IPS DF 19.7 (cell line): ENCODE data around the gene ITPR2.

ENCODE experiments used
- DNase-seq: peaks from one replicate; pipeline ENCODE4 v3.0.0-alpha.2; 2013; ENCODE audit warnings: low read depth, low spot score

Gene ITPR2

GRCh38 chr12:26573225-26573909 is 259.6 kb downstream of the ITPR2 start:
- no peak for DNase-seq

GRCh38 chr12:26572137-26572536 is 260.9 kb downstream of the ITPR2 start:
- no peak for DNase-seq

- DNase-seq = no peak
Observed at GRCh38 chr12:26571560-26571959, 261.4 kb downstream of the ITPR2 start.

- no peak for DNase-seq
Observed at GRCh38 chr12:26567126-26567525, 265.9 kb downstream of the ITPR2 start.

GRCh38 chr12:26566675-26567074 is 266.3 kb downstream of the ITPR2 start:
- no peak for DNase-seq

- no peak for DNase-seq
Observed at GRCh38 chr12:26566186-26566585, 266.8 kb downstream of the ITPR2 start.

- no peak for DNase-seq
Observed at GRCh38 chr12:26564391-26564790, 268.6 kb downstream of the ITPR2 start.

GRCh38 chr12:26563552-26563951 is 269.4 kb downstream of the ITPR2 start:
- DNase-seq = no peak

- DNase-seq = no peak
Observed at GRCh38 chr12:26557326-26557725, 275.7 kb downstream of the ITPR2 start.

GRCh38 chr12:26556916-26557315 is 276.1 kb downstream of the ITPR2 start:
- DNase-seq = no peak

- DNase-seq = no peak
Observed at GRCh38 chr12:26555139-26555538, 277.9 kb downstream of the ITPR2 start.

GRCh38 chr12:26554332-26554731 is 278.7 kb downstream of the ITPR2 start:
- DNase-seq = no peak

- no peak for DNase-seq
Observed at GRCh38 chr12:26551385-26551784, 281.6 kb downstream of the ITPR2 start.

- DNase-seq = no peak
Observed at GRCh38 chr12:26548227-26548626, 284.8 kb downstream of the ITPR2 start.

GRCh38 chr12:26546535-26547314 is 286.3 kb downstream of the ITPR2 start:
- no peak for DNase-seq

- DNase-seq = no peak
Observed at GRCh38 chr12:26539131-26539530, 293.9 kb downstream of the ITPR2 start.

- DNase-seq = no peak
Observed at GRCh38 chr12:26537651-26538050, 295.3 kb downstream of the ITPR2 start.

- DNase-seq = no peak
Observed at GRCh38 chr12:26537126-26537525, 295.9 kb downstream of the ITPR2 start.

- no peak for DNase-seq
Observed at GRCh38 chr12:26535826-26536225, 297.2 kb downstream of the ITPR2 start.

- no peak for DNase-seq
Observed at GRCh38 chr12:26534071-26534470, 298.9 kb downstream of the ITPR2 start.

GRCh38 chr12:26533211-26533610 is 299.8 kb downstream of the ITPR2 start:
- DNase-seq = no peak

GRCh38 chr12:26530461-26530860 is 302.5 kb downstream of the ITPR2 start:
- no peak for DNase-seq

GRCh38 chr12:26528943-26529342 is 304.1 kb downstream of the ITPR2 start:
- no peak for DNase-seq
